GM19463 (cell line): ENCODE results near the gene CPT1C.
"Not testable (repeated sequence)": the region's sequence is repeated elsewhere in the genome, so short reads cannot be mapped to it uniquely, and the experiment has no call there.

Experiments used
- ATAC-seq: cut with Tn5 transposase; IDR thresholded peaks from one replicate; pipeline ENCODE4 v1.9.1; 2021; ENCODE audit warnings: mild to moderate bottlenecking, moderate library complexity; ENCODE audit not compliant: unreplicated experiment

The CPT1C gene

GRCh38 chr19:49700563-49700962 is 9.6 kb downstream of the CPT1C start:
- ATAC-seq = no peak

GRCh38 chr19:49701271-49701786 is 10.4 kb downstream of the CPT1C start:
- no peak for ATAC-seq

- ATAC-seq = no peak
Measured at GRCh38 chr19:49704888-49705642, 14.1 kb downstream of the CPT1C start.

GRCh38 chr19:49705919-49706318 is 15.0 kb downstream of the CPT1C start:
- no peak for ATAC-seq

- no peak for ATAC-seq
Measured at GRCh38 chr19:49710372-49710951, 19.5 kb downstream of the CPT1C start.

- ATAC-seq = no peak
Measured at GRCh38 chr19:49712397-49712859, 21.5 kb downstream of the CPT1C start.

- ATAC-seq = no peak
Measured at GRCh38 chr19:49713236-49713845, 22.4 kb downstream of the CPT1C start.

GRCh38 chr19:49716154-49716553 is 25.2 kb downstream of the CPT1C start:
- ATAC-seq = no peak

- ATAC-seq = no peak
Measured at GRCh38 chr19:49718511-49718910, 27.6 kb downstream of the CPT1C start.

GRCh38 chr19:49718991-49719390 is 28.1 kb downstream of the CPT1C start:
- ATAC-seq = no peak

GRCh38 chr19:49719420-49719819 is 28.5 kb downstream of the CPT1C start:
- ATAC-seq = not testable (repeated sequence)

GRCh38 chr19:49727217-49728030 is 36.5 kb downstream of the CPT1C start:
- no peak for ATAC-seq

GRCh38 chr19:49730166-49730565 is 39.2 kb downstream of the CPT1C start:
- no peak for ATAC-seq

- no peak for ATAC-seq
Measured at GRCh38 chr19:49738268-49738667, 47.4 kb downstream of the CPT1C start.

GRCh38 chr19:49739098-49739497 is 48.2 kb downstream of the CPT1C start:
- no peak for ATAC-seq

GRCh38 chr19:49739933-49740332 is 49.0 kb downstream of the CPT1C start:
- no peak for ATAC-seq

GRCh38 chr19:49741210-49741844 is 50.4 kb downstream of the CPT1C start:
- no peak for ATAC-seq

GRCh38 chr19:49744946-49745381 is 54.0 kb downstream of the CPT1C start:
- ATAC-seq = no peak

GRCh38 chr19:49746206-49746958 is 55.5 kb downstream of the CPT1C start:
- ATAC-seq = no peak
